Left kidney (tissue), 2 donors: Measurements from ENCODE around the gene TMEM179. TPM values are rescaled to one million over a fixed set of nuclear protein-coding genes. Genes with fewer than 3 reads are reported as not detected.
"Not testable (repeated sequence)": the region's sequence is repeated elsewhere in the genome, so short reads cannot be mapped to it uniquely, and the experiment has no call there.

ENCODE experiments used
- DNase-seq: peaks from one replicate; pipeline ENCODE4 v3.0.0-alpha.2; 2013
- polyA plus RNA-seq: library from polyadenylated mRNA; unstranded; fragments of 120-200 nt; gene quantifications from one replicate; pipeline ENCODE4 v1.2.1, GENCODE V29; 2013; ENCODE audit not compliant: insufficient read length

Gene TMEM179
- polyA plus RNA-seq, 1 donor, result 0.60 TPM

DNA sequence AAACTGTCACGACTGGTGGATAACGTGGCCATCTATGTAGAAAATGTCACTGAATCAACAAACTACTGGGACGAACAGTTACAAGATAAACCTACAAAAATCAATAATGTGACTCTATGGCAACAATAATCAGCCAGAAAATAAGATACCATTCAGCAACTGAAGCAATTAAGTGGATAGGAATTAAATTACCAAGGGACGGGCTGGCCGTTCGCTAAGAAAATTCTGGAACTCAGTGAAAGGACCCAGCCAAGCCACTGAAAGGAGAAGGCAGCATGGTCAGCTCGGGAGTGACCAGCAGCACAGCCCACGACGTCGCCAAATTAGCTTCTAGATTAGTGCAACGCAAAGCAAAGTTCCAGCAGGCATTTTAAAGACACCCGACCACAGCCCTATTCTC, 33.6 kb upstream of the TMEM179 start:
- no peak for DNase-seq

- DNase-seq, result no peak
Measured at GRCh38 chr14:104637546-104638003, 33.0 kb upstream of the TMEM179 start.

DNA sequence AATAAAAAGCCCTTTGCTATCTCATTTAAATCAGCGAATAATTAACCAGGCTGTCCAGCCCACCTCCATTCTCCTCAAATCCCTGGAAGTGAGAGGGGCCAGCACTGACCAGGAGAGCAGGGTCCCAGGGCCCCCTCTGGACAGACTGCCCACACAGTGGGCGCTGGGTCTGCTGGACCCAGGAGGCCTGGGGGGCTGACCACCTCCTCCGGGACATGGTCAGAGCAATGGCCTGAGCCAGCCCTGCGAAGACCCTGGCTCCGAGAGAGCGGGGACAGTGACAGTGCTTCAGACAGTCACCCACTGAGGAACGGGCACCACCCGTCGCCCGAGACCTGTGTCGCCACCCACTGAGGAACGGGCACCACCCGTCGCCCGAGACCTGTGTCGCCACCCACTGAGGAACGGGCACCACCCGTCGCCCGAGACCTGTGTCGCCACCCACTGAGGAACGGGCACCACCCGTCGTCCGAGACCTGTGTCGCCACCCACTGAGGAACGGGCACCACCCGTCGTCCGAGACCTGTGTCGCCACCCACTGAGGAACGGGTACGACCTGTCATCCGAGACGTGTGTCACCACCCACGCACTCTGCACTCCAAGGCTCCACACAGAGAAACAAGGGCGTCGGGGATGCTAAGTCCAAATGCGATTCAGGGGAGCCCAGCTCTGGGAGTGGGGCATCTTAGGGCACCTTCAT, 32.4 kb upstream of the TMEM179 start:
- not testable (repeated sequence) for DNase-seq

DNA sequence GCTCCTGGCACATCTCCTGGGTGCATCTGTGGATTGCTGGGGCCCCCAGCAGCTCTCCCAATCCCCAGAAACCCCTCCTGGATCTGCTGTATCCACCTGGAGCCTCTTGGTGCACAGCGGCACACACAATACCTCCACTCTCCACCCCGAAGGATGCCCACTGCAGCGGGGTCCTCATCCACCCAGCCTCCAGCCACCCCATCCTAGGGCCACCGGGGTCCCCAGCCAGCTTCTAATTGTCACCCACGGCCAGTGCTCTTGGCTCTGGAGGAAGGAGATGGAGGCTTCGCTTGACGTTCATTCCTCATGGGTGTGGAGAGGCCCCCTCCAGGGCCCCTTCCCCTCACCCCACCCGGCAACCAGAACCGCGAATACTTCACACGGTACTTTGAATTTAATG, 31.6 kb upstream of the TMEM179 start:
- DNase-seq, result no peak

- DNase-seq, result no peak
Measured at GRCh38 chr14:104635717-104636116, 31.1 kb upstream of the TMEM179 start.

DNA sequence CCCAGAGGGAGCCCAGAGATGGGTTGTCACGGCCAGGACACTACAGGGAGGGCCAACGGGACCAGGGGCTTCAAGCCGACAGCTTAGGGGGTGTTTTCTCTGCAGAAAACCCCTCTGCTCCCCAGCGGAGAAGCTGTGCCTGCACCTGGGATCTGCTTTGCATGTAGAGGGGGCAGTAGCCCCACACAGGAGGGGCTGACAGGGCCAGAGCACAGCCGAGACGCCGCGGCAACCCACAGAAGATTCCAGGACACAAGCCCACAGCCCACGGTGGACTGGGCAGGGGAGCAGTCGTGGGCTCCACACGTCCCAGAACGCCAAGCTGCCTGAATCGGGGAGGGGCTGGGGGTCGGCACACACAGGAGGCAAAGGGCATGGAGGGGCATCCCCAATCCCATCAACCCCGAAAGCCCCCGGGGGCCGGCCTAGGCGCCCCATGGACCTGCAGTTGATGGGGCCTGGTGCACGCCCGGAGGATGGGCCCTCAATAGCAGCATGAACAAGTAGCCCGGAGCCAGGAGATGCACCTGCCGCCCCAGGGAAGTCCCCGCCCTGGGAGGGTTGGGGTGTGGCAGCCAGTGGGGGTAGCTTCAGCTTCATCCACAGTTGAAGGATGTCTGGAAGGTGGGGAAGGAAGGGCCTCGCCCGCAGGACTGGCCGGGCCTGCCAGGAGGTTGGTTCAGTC, 30.5 kb upstream of the TMEM179 start:
- DNase-seq, result no peak

DNA sequence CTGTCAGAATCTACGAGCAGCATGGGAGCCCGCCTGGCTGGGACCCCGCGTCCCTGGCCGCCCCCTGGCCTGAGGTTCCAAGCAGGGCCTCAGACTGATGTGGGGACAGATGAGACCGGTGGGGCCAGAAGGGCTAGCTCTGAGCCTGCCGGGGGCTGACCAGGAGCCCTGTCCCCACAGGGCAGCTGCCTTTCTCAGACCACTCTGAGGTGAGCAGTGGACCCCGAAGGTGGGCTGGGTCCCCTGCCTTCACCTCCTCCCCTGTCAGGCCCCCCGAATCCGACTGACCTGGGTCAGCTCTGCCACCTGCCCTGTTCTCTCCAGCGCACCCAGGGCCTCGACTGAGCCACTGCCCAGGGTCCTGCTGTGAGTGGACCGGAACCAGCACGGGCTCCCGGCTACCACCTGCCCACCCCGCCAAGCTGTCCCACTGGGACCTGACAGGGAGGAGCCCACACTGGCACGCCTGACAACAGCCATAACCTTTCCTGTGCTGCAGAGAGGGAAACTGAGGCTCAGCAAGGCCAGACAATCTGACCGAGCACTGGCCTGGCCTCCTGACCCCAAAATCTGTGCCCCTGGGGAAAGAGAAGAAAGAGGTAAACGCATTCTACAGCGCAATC, 29.7 kb upstream of the TMEM179 start:
- DNase-seq, result no peak

- no peak for DNase-seq
Measured at GRCh38 chr14:104633276-104634137, 28.9 kb upstream of the TMEM179 start.

DNA sequence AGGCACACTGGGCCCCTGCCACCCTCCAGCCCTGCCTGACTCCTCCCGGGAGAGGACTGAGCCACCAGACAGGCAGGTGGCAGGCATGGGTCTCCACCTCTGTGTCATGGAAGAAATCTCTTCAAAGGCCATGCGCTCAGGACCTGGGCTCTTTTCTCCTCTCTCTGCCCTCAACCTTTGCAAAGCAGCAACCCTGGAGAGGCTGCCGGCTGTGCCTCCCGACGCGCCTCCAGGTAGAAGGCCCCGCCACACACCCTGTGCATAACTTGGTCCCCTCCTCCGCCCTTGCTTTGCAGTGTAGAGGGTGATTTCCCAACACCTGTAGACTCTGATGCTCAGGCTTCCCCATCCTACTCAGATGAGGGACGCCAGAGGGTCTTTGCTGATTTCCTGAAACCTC, 28.2 kb upstream of the TMEM179 start:
- DNase-seq, result no peak

- no peak for DNase-seq
Measured at GRCh38 chr14:104624939-104625338, 20.4 kb upstream of the TMEM179 start.

DNA sequence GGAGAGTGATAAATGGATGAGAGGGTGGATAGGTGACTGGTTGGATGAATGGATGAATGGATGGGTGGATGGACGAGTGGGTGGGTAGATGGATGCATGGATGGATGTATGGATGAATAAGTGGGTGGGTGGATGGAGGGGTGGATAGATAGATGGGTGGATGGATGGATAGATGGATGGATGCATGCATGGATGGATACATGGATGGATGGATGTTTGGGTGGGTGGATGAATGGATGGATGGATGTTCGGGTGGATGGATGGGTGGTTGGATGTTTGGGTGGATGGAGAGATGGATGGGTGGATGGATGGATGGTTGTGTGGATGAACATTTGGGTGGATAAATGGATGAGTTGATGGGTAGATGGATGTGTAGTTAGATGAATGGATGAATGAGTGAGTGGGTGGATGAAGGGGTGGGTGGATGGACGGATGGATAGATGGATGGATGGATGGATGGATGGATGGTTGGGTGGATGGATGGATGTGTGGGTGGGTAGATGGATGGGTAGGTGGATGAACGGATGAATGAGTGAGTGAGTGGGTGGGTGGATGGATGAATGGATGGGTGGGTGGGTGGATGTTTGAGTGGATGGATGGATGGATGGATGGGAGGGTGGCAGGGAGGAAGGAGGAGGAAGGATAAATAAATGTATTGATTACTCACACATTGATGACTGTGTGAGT, 9.7 kb upstream of the TMEM179 start:
- DNase-seq, result no peak

- no peak for DNase-seq
Measured at GRCh38 chr14:104611881-104612280, 7.3 kb upstream of the TMEM179 start.

- no peak for DNase-seq
Measured at GRCh38 chr14:104610749-104611310, 6.3 kb upstream of the TMEM179 start.

GRCh38 chr14:104609666-104610065, 5.1 kb upstream of the TMEM179 start:
- DNase-seq, result no peak

GRCh38 chr14:104603711-104604401, 716 bp downstream of the TMEM179 start:
- no peak for DNase-seq

GRCh38 chr14:104602933-104603325, 1.6 kb downstream of the TMEM179 start:
- no peak for DNase-seq

DNA sequence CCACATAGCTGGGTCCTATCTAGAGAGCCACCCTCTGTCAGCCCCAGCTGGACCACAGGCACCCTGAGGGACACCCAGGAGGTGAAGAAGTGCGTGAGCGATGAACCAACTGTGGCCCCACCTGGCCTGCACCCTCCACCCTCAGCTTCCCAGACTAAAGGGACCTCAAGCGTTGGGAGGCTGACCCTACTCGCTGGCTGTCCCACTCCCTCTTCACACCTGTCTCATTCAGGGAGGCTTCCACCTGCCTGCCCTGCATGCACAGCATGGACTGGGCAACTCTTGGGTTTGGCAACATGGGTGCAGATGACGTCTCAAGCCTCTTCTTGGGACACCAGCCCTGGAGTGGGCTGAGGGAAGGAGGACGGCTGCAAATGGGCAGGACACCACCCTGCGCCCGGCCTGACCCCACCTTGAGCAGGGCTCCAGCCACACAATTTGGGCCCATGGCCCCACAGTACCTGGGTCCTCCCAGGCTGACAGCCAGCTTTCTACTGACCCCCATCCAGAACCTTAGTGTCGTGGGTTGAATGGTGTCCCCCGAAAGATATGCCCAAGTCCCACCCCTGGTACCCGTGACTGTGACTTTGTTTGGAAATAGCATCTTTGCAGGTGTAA, 2.1 kb downstream of the TMEM179 start:
- DNase-seq, result no peak

- no peak for DNase-seq
Measured at GRCh38 chr14:104601786-104602185, 2.8 kb downstream of the TMEM179 start.

GRCh38 chr14:104600805-104601204, 3.8 kb downstream of the TMEM179 start:
- DNase-seq, result no peak

GRCh38 chr14:104600141-104600643, 4.4 kb downstream of the TMEM179 start:
- DNase-seq, result no peak
